Hematopoietic multipotent progenitor cell (in vitro differentiated cells): Measurements from ENCODE around the gene PBX1. TPM values are rescaled to one million over a fixed set of nuclear protein-coding genes. Genes with fewer than 3 reads are reported as not detected.

Source experiments
- DNase-seq, 3 donors: peaks; one replicate each; pipeline ENCODE4 v3.0.0-alpha.2; 2011 to 2015; ENCODE audit warnings: low read depth in 2 of 3, low spot score in 2 of 3
- total RNA-seq: library from RNA; depleted of rRNA; stranded (reverse); fragments of >200 nt; gene quantifications from one replicate; pipeline ENCODE4 v1.2.3, GENCODE V29; 2012

PBX1 gene
- total RNA-seq, 1 donor, result 26.9 TPM

DNA sequence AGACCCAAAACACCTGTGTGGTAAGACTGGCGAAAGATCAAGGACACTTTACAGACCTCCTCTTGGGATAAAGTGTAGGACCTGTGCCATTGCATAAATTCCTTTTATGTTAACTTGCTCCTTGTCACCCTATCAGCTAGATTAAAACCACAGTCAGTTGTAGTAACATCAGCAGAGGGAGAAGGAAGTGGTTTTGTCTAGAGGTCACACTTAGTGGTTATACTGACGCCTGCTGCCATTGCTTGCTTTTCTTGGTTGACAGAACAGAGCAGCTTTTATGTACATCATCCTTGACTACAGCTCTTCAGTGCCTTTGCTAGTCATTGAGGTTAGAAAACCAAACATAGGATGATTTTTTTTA, 101.4 kb downstream of the PBX1 start:
- DNase-seq, result peak in 2 of 3 donors; percentile 74 to 89

DNA sequence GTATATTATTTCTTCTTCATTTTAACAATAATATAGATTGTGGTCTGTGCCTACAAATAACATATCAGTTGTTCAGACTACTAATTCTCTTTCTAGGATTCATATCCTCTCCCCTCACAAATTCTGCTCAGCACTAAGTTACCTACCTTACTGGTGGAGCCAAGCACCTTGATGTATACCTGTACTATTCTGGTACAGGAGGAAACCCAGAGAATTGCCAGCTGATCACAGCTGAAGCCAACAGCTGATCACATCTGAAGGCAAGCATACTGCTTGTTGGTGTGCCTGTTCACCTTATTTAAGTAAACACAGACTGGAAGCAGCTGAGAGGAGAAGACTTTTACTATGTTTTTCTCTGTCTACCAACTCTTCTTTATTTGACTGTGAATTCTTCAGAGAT, 101.8 kb downstream of the PBX1 start:
- no peak for DNase-seq

DNA sequence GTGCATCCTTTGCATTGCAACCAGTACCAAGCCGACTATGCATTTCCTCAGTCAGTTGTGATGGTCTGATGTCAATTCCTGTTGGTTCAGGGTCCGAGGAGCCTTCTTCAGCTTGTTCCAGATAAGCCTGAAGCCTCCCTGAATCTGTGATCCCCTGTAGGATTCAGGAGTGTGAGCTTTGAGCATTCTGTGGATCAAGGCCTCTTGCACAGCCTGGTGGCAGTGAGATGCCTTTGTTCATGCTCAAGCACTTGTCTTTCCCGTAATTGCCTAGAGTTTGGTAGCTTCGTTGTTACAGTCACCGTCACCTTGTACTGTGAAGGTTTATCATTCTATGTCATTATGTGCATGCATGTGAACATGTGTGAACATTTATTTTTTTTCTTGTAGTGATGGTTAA, 103.5 kb downstream of the PBX1 start:
- no peak for DNase-seq

DNA sequence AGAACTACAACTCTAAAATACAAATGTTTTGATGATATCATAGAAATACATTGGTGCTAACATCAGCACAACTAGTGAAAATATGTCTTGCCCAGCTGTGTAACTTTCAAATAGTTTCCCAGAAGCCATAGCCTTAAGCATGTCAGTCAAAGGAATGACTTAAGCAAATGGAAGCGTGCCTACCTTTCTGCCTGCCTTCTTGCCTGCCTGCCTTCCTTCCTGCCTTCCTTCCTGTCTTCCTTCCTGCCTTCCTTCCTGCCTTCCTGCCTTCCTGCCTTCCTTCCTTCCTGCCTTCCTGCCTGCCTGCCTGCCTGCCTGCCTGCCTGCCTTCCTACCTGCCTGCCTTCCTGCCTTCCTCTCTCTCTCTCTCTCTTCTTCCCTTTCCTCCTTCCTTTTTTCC, 104.0 kb downstream of the PBX1 start:
- no peak for DNase-seq

DNA sequence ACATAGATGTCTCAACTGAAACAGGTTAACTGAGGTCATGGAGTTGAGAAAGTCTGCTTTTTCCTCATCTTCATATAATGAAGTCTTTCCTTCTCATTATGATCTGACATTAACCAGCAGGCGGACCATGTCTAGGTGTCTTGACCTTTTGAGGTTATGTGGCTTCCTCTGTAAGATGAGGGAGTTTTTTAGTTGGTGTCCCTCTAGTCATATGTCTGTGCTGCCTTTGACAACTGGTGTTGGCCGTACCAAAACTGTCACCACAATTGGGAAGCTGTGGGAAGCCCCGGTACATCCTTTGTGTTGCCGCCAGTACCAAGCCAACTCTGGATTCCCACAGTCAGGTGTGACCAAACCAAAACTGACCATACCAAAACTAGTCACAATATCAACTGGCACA, 105.1 kb downstream of the PBX1 start:
- DNase-seq, result no peak

DNA sequence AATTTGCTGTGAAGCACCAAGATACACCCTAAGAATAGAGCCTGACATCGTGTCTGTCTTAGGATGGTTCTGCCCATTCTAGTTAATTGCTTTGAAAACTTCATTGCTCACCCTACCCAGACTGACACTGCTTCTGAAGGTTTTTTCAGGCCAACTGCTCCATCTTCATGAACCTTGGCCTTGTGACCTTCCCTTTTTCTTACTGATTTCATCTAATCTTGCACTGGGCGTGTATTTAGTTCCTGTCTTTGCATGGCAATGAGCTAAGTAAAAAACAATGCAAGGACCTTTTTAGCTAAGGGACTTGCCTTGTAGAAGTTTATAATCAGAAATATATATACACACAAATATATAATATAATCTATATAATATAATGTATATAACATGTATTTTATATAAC, 108.0 kb downstream of the PBX1 start:
- no peak for DNase-seq

DNA sequence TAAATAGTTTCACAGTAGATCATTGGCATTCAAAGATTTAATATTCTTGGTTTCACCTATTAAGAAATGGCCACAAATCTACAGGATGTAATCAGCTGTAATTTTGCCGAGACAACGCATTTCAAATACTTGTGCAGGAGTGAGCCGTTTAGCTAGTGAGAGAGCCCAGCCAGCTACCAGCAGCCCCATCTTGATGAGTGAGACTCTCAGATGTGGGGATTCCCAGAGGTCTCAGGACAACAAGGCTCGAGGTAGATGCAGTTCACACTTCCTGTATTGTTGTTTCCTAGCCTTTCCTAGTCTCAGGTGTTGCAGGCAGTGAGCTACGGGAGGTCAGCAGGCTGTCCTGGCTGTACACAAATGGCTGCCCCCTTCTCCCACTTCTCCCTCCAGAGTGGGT, 108.6 kb downstream of the PBX1 start:
- no peak for DNase-seq

DNA sequence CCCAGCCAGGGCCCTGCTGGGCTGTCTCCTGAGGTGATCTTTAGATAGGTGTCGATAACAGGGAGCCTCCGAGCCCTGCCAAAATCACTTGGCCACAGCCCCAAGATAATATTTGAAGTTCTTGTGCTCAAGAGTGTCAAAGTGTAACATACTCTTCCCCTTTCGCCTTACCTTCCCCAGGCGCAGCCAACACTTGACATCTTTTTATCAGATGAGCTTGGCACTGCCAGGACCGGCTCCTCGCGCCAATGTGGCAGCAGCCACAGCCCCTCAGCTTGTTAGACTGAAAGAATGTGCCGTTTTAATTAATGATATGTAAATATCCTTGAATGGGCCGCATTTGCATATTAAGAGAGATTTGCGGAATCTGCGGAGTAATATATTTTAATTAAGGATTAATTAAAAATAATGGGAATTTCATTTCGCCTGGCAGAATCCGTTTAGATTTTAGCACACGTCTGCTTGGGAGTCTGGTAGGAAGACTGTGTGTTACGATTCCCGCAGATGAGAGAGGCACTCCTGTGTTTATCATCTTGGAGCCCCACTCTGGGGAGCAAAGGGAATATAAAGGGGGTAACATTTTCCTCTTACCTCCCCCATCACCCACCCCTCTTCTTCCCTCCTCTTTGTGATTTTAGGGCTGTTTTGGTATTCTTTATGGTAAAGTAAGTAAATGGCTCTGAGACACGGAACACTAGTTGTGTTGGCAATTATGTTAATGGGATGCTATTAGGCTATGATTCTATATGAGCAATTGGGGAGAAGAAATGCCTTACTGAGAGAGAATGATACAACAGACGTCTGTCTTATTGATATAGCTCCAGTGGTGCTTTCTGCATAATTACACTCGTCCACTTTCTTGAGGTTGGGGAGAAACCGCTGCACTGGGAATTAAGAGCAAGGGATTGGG, 109.8 kb downstream of the PBX1 start:
- no peak for DNase-seq

DNA sequence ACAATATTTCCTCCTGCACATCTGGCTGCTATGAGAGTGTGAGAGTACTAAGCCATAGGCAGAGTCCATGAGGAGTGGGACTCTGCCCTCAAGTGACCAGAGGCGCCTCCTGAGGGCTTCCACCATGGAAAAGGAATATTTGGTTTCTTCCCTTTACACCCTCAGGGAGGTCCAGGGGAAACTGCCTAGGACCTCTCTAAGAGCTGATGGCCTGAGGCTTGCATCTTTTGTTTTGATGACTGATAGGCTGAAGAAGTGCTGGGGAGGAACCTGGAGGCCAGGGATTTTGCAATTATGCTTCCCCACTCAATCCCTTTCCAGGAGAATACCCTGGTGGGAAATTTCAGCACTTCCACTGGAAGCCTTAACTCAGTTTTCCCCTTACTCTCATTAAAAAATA, 111.0 kb downstream of the PBX1 start:
- no peak for DNase-seq

DNA sequence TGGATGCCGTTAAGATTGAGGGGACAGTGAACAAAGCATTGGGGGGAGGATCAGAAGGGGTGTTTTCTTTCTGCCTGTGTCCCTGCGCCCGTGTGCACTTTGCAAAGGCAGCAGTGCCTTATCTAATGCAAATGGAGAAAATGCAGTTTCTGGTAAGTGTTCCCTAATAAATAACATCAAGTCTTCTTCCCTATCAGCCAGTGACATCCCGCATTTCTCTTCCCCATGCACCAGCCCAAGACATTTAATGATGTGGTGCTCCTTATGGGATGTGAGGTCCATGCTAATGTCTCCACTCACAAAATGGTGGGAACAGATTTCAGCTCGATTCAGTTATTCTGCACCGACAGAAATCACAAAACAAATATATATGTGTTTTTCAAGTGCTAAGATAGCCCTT, 111.8 kb downstream of the PBX1 start:
- no peak for DNase-seq

DNA sequence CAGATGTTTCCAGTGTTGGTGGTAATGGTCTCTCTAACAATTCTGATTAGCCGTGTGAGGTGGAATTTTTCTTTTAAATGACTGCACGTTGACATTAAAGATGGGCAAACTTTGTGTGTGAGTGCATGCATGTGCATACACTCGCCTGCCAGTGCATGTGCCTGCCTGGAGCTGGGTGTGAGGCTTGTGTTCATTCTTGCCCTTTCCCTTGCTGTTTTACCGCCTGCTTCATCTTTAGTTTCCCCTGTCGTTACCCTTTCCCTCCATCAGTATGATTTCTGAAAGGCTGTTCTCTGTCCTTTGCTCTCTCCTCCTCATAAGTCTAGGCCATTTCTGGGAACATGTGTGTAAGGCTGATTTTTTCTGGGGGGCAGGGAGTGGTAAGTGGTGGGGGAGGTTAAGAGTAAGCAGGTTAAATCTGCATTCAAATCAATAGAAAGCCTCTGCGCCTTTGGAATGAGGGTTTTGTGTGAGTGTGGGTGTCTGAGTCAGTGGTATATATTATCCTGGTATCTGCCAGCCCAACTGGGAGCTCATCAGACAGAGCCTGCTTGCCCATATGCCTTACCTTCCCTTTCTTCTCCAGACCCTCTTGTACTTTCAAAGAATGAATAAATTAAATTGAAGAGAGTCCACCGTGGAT, 112.5 kb downstream of the PBX1 start:
- no peak for DNase-seq

DNA sequence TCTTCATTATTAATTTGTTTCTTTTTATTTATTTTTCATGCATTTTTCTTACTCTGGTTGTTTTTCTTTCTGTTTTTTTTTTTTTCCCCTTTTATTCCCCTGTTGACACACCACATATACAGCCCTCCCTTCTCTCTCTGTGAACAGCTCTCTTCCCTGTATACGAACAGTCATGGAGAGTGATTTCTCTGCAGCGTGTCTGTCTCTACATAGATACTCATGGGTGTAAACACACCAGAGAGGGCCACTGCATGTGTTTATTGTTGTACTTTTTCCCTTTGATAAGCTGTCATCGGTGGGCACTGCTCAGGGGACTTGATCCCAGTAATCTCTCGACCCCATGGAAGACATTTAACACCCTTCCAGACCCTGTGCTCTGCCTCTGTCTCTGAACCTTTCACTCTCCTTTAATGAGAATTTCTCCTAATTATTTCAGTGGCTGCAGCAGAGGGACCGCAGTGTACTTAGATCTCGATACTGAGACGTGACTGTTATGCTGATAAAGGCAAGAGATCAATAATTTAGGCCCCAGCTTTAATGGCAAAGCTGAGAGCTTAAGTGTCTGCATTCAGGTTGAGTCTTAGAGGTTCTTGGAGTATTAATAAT, 113.1 kb downstream of the PBX1 start:
- no peak for DNase-seq

DNA sequence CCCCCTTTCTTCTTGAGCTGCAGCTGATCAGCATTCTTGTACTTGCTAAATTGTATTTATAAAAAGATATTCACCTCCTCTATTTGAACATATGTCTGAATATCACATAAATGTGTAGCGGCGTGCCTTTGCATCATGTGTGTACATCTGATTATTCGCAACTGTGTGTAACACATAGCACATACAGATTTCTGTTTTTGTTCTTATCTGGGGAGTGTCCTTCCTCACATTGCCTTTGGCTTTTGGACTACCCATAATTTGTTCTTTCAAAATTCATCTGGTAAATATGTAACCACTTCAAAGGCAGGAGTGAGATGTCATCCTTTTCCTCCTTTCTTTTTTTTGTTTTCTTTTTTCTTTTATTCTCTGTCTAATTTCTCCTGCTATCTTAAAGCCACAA, 113.6 kb downstream of the PBX1 start:
- DNase-seq, result no peak

DNA sequence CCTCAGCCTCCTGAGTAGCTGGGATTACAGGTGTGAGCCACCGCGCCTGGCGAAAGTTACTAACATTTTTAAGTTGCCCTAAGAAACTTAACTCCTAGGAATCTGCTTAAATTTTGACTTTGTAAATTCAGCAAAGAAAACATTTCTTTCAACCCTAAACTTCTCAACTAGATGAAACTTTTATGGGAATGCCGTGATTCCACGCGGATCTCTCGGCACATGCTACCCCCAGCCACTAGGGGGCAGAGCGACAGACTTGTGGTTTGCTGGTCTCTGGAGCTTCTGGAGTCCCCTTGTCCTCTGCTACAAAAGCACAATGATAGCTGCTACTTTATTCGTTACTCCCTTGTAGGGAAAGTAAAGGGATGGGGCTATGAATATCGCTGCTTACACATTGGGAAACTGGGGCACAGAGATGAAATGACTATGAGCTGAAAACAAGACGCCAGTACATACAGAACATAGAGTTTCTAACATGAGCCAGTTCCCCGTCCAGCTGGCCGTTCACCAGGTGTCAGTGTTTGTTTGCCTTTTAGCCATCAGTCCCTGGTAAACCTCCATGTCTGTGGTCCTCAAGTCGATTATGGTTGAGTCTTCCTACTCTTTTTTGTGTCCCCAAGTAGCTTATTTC, 114.7 kb downstream of the PBX1 start:
- no peak for DNase-seq

DNA sequence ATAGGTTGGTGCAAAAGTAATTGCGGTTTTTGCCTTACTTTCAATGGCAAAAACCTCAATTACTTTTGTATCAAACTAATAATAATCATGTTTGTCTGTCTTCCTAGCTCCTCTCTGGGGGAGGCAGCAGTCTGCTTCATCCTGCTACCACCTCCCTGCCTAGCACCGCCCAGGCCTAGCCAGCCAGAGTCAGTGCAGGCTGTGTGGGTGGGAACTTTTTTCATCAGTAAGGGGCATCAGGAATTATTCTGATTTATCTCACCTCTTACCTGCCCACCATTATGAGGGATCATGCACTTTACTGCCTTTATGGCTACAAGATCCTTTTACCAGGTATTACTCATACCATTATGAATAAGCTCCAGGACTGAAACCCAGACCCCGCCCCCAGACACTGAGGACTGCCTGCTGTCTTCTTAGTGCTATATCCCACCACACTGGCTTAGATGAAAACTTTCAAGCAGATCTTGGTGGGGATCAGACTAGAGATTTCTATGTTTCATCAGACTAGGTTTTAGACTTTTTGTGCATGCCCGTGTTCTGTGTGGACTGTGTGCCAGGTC, 116.4 kb downstream of the PBX1 start:
- no peak for DNase-seq

DNA sequence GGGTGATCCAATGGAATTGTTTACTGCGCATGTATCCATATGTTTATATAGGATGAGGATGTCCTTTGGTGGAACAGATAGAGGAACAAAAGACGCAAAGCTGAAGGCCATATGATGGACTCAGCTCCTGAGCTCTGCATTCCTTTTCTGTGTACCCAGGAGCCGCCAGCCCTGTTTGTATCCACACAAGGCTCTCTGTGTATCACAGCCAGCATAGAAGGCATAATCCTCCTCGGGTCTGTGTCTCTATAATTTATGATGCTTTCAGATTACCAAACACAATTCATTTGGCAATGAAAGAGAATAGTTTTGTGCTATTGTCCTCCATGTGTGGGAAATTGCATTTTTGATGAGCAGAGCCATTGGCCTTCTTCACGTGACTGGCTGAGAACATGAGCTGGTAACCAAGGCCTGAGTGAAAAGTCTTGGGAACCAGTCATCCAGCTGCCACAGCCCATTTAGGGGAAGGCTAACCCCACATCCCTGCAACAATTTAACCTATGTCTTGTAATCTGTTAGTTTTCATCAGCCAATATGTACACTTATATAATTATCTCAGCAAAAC, 119.2 kb downstream of the PBX1 start:
- no peak for DNase-seq

DNA sequence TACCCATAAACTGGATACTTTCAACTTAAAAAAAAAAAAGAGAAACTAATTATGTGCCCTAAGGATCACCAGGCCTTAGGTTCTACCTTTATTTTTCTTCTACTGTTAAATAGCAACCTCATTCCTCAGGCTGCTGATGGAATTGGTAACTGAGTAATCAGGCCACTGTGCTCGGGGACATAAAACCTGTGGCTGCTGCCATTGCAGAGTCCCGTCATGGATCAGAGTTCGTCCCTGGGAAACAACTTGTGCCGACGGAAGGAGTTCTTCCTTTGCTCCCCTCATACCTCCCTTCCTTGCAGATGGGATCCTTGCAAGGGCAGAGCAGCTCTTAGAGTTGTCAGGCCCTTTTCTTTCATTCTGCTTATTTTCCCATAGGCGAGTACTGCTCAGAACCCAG, 123.6 kb downstream of the PBX1 start:
- DNase-seq, result no peak

DNA sequence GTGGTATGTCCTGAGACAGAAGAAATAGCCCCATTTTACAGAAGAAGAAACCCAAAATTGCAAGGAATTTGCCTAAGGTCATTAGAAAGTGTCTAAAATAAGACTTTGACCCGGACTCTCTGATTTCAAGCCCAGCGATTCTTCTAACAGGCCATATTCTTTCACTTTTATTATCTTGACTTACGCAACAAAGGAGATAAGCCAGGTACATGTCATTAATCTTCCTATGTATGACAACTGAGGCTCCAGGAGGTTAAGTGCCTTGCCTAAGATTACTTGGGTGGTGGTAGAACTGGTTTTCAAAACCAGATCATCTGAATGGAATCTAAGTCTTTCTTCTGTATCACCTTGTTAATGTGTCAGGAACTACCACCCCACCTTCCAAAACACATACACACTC, 124.3 kb downstream of the PBX1 start:
- DNase-seq, result no peak

DNA sequence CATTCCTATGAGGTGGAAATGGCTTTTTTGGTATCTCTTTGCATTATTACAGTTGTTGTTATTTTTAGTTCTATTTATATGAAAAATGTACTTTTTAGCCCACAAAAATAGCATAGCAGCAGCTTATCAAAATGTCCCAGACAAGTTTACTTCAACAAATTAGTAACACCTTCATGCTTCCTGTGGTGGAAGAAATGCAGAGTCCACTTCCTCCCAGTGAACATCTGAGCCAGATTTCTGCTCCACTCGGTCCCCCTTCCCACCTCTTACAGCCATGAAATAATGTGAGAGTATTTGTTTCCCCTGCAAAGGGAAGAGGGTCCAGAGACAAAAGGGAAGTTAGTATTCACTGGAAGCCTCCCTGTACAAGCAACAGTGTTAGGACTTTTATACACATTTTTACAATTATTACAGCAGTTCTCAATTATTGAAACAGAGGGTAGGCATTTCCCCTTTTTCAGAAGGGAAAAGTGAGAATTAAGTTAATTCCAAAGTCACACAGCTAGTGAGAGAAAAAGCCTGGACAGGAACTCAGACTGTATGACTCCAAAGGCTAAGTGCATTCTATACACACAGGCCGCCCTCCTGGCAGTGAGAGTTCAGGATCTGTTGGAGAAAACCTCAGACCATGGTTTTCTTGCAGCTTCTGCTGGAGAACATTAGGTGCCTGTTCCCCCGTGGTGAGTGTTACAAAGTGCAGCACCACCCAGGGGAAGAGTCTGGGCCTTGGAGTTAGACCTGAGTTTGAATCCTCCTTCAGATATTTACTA, 126.5 kb downstream of the PBX1 start:
- DNase-seq, result peak in 1 of 3 donors; percentile 29

DNA sequence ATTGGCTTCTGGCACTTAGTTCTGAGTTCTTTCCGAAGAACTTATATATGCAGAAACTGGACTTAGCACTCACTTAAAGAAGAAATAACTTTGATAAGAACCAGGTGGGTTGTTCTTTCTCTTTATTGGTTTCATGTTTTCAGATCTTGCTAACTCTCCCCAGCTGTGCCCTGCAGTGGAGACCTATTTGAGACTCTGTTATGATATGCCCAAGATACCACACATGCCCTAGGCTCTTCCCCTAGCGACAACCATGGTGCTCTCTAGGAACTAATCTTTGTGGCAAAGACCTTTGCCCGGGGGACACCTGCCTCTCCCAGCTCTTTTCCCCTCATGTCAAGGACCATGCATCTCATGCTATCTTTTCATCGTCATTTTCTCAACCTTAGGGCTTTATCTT, 128.8 kb downstream of the PBX1 start:
- no peak for DNase-seq
